GM12878 (cell line): ENCODE measurements around the gene ZNF512B. TPM values are rescaled to one million over a fixed set of nuclear protein-coding genes. Genes with fewer than 3 reads are reported as not detected.

Experiments
- ASH2L ChIP-seq: fragments of 300-600, 200-600 bp; sonication (generic); IDR thresholded peaks from 2 replicates; pipeline ENCODE4 v1.6.1; 2017; ENCODE audit warnings: low read depth, mild to moderate bottlenecking, borderline replicate concordance
- BACH1 ChIP-seq: fragments of 450-650 bp; IDR thresholded peaks from 2 replicates; pipeline ENCODE4 v1.6.1; 2017; ENCODE audit warnings: mild to moderate bottlenecking, borderline replicate concordance
- BCL3 ChIP-seq: IDR thresholded peaks from 2 replicates; pipeline ENCODE4 v1.6.1; 2011; ENCODE audit warnings: borderline replicate concordance, low read depth, mild to moderate bottlenecking, moderate library complexity, low read length; ENCODE audit not compliant: insufficient read depth, poor library complexity, severe bottlenecking
- BHLHE40 ChIP-seq, 2 experiments: fragments of 450-650 bp in 1 of 2; IDR thresholded peaks; 2 replicates each; pipeline ENCODE4 v1.6.1; 2011 to 2017; ENCODE audit warnings: low read depth in 2 of 2, borderline replicate concordance in 1 of 2, improper control_type of control experiment in 1 of 2, low read length in 1 of 2, mild to moderate bottlenecking in 1 of 2
- CHD1 ChIP-seq: IDR thresholded peaks from 2 replicates; pipeline ENCODE4 v1.6.1; 2012; ENCODE audit warnings: low read depth, low read length, improper control_type of control experiment
- CUX1 ChIP-seq: IDR thresholded peaks from 2 replicates; pipeline ENCODE4 v1.6.1; 2012; ENCODE audit warnings: improper control_type of control experiment, low read depth, low read length; ENCODE audit not compliant: insufficient replicate concordance
- HDGF ChIP-seq: fragments of 450-650 bp; IDR thresholded peaks from 2 replicates; pipeline ENCODE4 v1.6.1; 2016; ENCODE audit warnings: antibody characterized with exemption
- LARP7 ChIP-seq: fragments of 450-650 bp; IDR thresholded peaks from 2 replicates; pipeline ENCODE4 v1.6.1; 2017; ENCODE audit warnings: mild to moderate bottlenecking
- MAX ChIP-seq: IDR thresholded peaks from 2 replicates; pipeline ENCODE4 v1.6.1; 2012; ENCODE audit warnings: low read depth, low read length, improper control_type of control experiment
- PAX5 ChIP-seq: IDR thresholded peaks from 2 replicates; pipeline ENCODE4 v1.6.1; 2011; ENCODE audit warnings: low read depth, low read length, borderline replicate concordance
- POLR2A ChIP-seq: IDR thresholded peaks from 2 replicates; pipeline ENCODE4 v1.6.1; 2011; ENCODE audit warnings: low read depth, mild to moderate bottlenecking, low read length
- POLR2AphosphoS5 ChIP-seq: IDR thresholded peaks from 2 replicates; pipeline ENCODE4 v1.6.1; 2011; ENCODE audit warnings: mild to moderate bottlenecking, low read length, inconsistent platforms
- SRF ChIP-seq, 2 experiments: IDR thresholded peaks; 2 replicates each; pipeline ENCODE4 v1.6.1; 2011; ENCODE audit warnings: low read depth in 2 of 2, low read length in 2 of 2, mild to moderate bottlenecking in 1 of 2, moderate library complexity in 1 of 2
- TARDBP ChIP-seq: IDR thresholded peaks from 2 replicates; pipeline ENCODE4 v1.6.1; 2016; ENCODE audit warnings: borderline replicate concordance
- ZBTB11 ChIP-seq: fragments of 450-650 bp; formaldehyde crosslinking; IDR thresholded peaks from 2 replicates; pipeline ENCODE4 v1.5.0; 2022; ENCODE audit warnings: mild to moderate bottlenecking, missing genetic modification characterization
- ZNF207 ChIP-seq: fragments of 450-650 bp; IDR thresholded peaks from 2 replicates; pipeline ENCODE4 v1.6.1; 2014; ENCODE audit warnings: antibody characterized with exemption, mild to moderate bottlenecking, borderline replicate concordance
- polyA plus RNA-seq, 11 experiments: library from polyadenylated mRNA; depleted of rRNA in 4 of 11; unstranded in 6 of 11; stranded (reverse) in 5 of 11; fragments of >200 nt; fragmentation: Nextera tagmentation in 4 of 11; fragmentation: Illumina TruSeq in 1 of 11; extraction: Ambion mirVana in 4 of 11; extraction: Trizol in 1 of 11; gene quantifications; 1 replicate in 1 of 11; 2 replicates in 10 of 11; pipeline versions ENCODE4 v1.2.1 to v1.2.3, GENCODE V29; 2011 to 2016; ENCODE audit warnings: inconsistent platforms in 2 of 11, missing spikeins in 2 of 11, low read depth in 1 of 11
- total RNA-seq, 4 experiments: library from RNA; depleted of rRNA in 3 of 4; stranded (reverse); fragments of >200 nt in 3 of 4; fragmentation: Illumina TruSeq in 1 of 4; extraction: Trizol in 1 of 4; gene quantifications; 2 replicates each; pipeline versions ENCODE4 v1.2.1 to v1.2.3, GENCODE V29; 2013 to 2021

ZNF512B gene
- total and polyA plus RNA-seq, 10 of the 15 experiments (the other 5 are each of a cell fraction or from before 2014, with no cell fraction given) = 0.06 to 23.9 (median 4.0) TPM

GRCh38 chr20:63955827-63956663, 13.7 kb downstream of the ZNF512B start, which contains the start of gene UCKL1 (continued):
- peak; percentile 83; the same call in 1 of the 2 replicates for TF ChIP-seq ZNF207
- TF ChIP-seq BCL3 = peak; percentile 73
- peak; percentile 91 for TF ChIP-seq POLR2A
- TF ChIP-seq PAX5 = no peak
- no peak for TF ChIP-seq CUX1
- peak; percentile 65; the same call in 1 of the 2 replicates for TF ChIP-seq POLR2AphosphoS5
- peak; percentile 93 for TF ChIP-seq TARDBP
- peak; percentile 74 for TF ChIP-seq BACH1
- TF ChIP-seq HDGF = no peak
- no peak for TF ChIP-seq CHD1
- peak; percentile 76 for TF ChIP-seq LARP7
- TF ChIP-seq ZBTB11 (CRISPR knock-in tag) = 0 out of 2 replicates have a peak, but pooled peaks have one; percentile 3
- peak; percentile 89 for TF ChIP-seq MAX
- peak; percentile 86 to 95 for TF ChIP-seq BHLHE40 (IDR thresholded peaks at IDR 0.05; ENCODE audit: borderline replicate concordance in 1 of 2, low read depth in 2 of 2, low read length in 1 of 2)
- peak; percentile 43; the same call in 1 of the 2 replicates for TF ChIP-seq ASH2L
- 0 out of 4 replicates have a peak, but pooled peaks of 1 of the 2 experiments have one; percentile 9 for TF ChIP-seq SRF (IDR thresholded peaks at IDR 0.05; ENCODE audit: low read depth in 2 of 2, low read length in 2 of 2)
